SK-N-MC (cell line): ENCODE measurements around the gene VSNL1.

Experiments
- EZH2 ChIP-seq: fragments of 200-600 bp; sonication (generic); IDR thresholded peaks from one replicate; pipeline ENCODE4 v1.6.1; 2017; ENCODE audit warnings: antibody characterized with exemption
- POLR2AphosphoS5 ChIP-seq: IDR thresholded peaks from 2 replicates; pipeline ENCODE4 v1.6.1; 2012; ENCODE audit warnings: mild to moderate bottlenecking, low read depth, low read length, borderline replicate concordance

DNA sequence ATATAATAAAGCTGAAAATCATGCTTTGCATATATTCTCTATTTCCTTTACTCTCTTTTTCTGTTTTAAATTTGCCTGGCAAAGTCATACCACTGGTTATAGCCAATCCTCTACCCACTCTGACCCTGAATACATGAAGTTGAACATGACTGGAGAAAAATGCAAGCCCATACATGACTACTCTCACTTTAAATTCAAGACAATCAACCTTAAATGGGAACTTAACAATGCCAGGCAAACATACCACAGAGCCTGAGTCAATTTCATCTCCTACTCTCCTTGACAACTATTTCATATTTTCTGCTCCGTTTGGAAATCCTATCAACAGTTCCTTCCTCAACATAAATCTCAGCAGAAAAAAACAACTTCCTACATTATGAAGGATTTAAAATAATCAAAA is 44.9 kb upstream of the VSNL1 start:
- TF ChIP-seq POLR2AphosphoS5: no peak
- no peak for TF ChIP-seq EZH2
